Measurements from ENCODE around the gene NAXD.
"Not testable (repeated sequence)": the region's sequence is repeated elsewhere in the genome, so short reads cannot be mapped to it uniquely, and the experiment has no call there.

NAXD gene

DNA sequence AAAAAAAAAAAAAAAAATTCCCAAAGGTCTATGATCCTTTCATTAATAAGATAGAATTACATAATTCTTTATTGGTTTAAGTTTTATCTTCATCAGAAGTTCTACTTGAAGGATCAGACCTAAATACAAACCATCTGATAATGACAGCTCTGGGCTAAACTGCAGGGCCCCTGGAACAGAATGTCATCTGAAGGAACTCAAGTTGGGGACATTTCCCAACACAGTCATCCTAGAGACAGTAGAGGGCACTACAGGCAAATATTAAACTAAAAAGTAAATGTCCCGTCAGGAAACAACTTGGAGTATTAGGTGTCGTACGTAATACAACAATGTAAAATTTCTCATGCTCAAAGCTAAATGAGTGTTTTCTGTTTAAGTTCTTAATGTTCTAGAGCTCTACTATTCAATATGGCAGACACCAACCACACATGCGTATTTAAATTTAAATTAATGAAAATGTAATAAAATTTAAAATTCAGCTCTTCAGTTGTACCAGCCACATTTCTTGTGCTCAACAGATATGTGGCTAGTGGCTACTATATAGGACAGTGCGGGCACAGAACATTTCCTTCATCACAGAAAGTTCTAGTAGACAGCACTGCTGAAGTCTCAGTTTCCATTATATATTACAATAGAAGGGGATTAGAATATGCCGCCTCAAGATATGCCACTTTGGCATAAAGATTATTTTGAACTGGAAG, 21.8 kb upstream of the NAXD start:
- no peak for DNase-seq (ENCODE audit: low read depth in 3 of 3)

GRCh38 chr13:110597041-110597689, 18.2 kb upstream of the NAXD start:
- no peak for DNase-seq (ENCODE audit: low read depth in 3 of 3)

DNA sequence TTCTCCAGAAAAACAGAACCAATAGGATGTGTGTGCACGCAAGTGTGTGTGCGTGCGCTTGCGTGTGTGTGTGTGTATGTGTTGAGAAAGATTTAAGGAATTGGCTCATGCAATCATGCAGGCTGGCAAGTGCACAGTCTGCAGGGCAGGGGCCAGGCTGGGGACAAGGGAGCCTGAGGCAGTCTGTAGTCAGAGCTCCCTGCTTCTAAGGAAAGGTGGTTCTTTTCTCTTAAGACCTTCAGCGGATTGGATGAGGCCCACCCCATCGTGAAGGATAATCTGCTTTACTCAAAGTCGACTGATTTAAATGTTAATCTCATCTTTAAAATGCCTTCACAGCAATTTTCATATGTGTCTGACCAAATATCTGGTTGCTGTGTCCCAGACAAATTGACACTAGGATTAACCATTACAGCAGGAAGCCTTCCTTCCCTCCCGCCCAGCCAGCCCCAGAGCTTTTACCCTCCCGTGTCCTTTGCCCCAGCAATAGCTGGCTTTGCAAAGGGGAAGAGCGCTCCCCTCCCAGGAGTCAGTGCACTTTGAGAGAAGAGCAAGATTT, 15.0 kb upstream of the NAXD start:
- no peak for DNase-seq (ENCODE audit: low read depth in 3 of 3)

- no peak for DNase-seq (ENCODE audit: low read depth in 3 of 3)
Observed at GRCh38 chr13:110600980-110601379, 14.4 kb upstream of the NAXD start.

DNA sequence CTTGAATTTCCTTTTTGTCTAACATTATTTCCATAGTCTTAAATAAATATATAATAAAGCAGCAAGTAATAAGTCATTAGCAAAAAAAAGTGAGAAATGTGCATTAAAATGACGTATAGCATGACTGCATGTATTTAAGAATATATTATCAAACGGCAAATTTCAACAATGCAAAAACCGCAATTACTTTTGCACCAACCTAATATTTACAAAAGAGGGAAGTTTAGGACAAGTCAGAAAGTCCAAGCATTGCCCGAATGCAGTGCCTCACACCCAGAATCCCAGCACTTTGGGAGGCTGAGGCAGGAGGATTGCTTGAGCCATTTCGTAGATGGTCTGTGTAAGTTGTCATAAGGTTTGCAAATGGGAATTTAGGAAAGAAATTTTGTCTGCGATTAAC, 10.2 kb upstream of the NAXD start:
- no peak for DNase-seq (ENCODE audit: low read depth in 3 of 3)

DNA sequence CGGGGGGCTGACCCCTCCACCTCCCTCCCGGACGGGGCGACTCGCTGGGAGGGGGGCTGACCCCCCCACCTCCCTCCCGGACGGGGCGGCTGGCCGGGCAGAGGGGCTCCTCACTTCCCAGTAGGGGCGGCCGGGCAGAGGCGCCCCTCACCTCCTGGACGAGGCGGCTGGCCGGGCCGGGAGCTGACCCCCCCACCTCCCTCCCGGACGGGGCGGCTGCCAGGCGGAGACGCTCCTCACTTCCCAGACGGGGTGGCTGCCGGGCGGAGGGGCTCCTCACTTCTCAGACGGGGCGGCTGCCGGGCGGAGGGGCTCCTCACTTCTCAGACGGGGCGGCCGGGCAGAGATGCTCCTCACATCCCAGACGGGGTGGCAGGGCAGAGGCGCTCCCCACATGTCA, 9.1 kb upstream of the NAXD start:
- not testable (repeated sequence) for DNase-seq (ENCODE audit: low read depth in 3 of 3)

GRCh38 chr13:110607675-110608224, 7.6 kb upstream of the NAXD start:
- DNase-seq (ENCODE audit: low read depth in 3 of 3), result no peak

DNA sequence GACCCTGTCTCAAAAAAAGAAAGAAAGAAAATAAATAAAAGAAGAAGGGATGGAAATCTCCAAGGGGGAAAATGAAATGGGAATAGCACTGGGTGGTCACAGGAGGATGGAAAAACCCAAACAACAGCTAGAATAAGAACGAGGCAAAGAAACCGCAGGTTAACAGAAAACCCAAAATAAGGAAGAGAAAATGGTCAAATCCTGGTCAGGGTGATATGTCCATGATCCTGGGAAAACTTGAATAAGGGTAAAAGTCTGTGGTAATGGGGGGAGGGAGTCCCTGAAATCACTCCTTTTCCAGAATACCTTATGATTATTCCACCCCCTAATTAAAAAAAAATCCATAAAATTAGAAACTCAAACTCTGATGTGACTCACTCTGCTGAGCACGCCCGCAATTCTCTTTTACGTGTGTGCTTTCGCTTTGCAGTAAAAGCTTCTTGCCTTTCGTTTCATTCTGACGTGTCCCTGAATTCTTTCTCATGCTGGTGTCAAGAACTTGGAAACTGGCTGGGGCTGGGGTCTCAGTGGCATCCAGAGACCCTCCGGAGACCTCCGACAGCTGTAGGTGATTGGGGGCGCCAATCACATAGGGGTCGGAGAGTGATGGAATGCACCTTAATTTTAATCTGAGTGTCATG, 4.3 kb upstream of the NAXD start:
- no peak for DNase-seq (ENCODE audit: low read depth in 3 of 3)

GRCh38 chr13:110615005-110615321, 382 bp upstream of the NAXD start:
- no peak for DNase-seq (ENCODE audit: low read depth in 3 of 3)

GRCh38 chr13:110616103-110617101, 1.1 kb downstream of the NAXD start:
- peak in 2 of 3 experiments; percentile 21 to 33 for DNase-seq (ENCODE audit: low read depth in 3 of 3)

DNA sequence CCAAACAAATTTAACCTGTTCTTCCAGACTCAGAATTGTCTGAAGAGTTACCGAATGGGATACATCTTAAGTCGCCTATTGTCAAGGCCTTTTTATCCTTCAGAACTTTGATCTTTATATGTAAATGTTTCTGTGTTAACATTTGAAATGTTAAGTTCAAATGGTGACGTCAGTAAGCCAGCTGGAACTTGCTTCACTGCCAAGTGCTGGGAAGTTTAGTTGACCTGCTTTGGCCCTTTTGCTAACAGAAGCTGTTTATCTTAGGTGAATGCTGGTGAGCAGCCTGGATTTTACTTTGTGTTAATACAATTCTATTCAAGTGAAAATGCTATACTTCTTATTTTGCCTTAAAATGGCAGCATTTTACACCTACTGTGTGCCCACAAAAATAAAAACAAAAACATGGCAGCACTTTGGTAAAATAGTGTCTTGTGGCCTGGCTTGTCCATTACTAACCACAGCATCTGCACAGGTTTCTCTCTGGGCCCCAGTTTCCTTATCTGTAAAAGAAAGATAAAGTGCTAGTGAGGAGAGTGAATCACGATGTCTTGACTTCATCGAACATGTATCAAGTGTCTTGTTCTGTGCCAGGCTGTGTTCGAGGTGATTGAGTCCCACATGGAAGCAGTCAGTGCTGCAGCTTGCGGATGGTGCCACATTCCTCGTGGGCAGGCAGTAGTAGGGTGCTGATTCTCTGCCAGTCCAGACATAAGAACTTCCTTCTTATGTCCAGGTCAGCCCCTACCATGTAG, 2.2 kb downstream of the NAXD start:
- DNase-seq (ENCODE audit: low read depth in 3 of 3), result no peak

- DNase-seq (ENCODE audit: low read depth in 3 of 3), result no peak
Observed at GRCh38 chr13:110618167-110618566, 2.8 kb downstream of the NAXD start.

DNA sequence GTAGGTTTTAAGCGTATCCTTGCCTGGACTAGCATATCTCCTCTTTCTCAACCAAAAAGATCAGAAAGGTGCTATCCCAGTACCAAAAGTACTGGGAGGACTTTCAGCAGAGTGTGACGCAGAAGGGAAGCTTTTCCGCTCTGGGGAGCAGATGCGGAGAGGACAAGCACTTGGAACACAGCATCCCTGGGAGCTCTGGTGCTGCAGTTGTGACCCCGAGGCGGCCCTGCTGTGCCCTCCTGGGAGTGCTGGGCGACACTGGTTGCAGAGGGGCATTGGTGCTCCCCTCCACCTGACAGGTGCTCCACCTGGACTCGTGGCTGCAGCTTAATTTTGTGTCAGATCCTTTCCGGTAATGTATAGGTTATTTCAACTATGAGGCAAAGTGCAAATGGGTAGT, 3.4 kb downstream of the NAXD start:
- no peak for DNase-seq (ENCODE audit: low read depth in 3 of 3)

DNA sequence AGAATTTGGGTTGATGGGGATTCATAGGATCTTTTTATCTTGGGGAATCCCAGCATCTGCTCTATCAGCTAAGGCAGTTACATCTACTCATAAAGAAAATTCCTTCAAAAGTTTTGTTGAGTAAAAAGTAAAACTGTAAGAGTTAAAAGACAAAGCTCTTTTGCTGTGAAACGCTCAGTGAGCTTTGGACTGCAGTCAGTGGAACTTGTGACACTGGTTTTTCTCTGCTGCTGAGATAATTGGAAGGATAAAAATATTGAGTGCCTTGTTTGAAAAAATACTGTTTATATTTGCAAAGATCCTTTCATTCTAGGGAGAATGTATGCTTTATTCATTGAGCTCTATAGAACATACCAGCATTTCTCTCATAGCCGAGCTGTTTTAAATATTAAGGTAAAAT, 5.3 kb downstream of the NAXD start:
- DNase-seq (ENCODE audit: low read depth in 3 of 3), result no peak

DNA sequence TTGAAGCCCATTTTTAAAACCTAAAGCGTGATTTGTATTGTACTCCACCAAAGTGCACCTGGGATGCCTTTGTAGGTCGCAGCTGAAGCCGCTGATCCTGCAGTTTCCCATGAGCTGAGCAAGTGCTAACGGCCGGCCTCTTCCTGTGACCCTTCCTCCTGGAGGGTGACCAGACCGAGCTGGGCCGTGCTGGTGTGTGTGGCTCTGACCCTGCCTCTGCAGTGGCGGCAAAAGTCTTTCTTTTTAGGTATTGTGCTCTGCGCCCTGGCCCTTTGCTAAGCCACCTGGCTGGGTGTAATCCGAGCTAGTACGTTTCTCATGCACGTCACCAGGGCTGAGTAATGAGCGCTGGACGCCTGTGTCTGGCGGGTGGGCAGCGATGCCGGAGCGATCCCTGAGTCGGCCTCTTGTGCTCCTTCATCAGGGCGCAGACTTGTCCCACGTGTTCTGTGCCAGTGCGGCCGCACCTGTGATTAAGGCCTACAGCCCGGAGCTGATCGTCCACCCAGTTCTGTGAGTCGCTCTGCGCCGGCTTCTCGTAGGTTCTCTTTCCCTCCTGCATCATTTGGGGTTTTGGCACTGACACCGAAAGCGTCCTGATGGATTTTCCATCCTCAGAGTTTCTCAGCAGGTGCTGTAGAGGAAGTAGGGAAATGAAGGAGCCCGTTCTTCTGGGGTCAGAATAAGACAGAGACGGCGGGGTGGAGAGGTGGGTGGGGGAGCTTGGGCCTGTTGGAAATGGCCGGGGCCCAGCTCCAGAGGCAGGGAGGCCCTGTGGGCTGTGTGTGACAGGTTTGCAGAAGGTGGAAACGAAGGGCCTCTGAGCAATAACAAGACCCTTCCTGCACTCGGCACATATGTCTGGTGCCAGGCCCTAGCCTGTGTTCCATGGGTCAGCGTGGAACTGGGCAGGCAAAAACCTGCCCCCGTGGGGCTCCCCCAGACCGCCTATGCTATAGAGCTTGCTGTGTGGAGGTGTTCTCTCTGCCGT, 9.7 kb downstream of the NAXD start:
- DNase-seq (ENCODE audit: low read depth in 3 of 3), result no peak

DNA sequence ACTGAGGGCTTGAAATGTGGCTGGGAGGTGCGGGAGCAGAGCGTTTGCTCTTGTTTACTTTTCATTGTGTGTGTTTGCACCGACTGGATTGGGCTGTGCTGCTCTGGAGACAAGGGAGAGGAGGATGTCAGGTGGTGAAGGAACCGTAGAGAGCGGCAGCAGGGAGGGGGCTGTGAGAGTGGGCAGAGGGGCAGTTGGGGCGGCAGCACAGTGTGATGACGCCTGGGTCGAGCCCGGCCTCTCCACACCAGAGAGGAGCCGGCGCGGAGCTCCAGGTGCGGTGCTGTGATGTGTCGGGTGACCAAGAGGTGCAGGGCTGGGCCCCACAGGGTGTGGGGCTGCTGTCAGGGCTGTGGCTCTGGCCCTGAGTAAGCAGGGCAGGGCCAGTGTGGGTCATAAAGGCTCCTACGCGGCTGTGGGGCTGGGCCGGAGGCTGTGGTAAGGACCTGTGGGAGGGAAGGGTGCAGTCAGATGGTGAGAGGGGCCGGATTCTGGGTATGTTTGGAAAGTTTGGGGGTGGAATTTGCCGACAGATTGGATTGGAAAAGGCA, 10.5 kb downstream of the NAXD start:
- no peak for DNase-seq (ENCODE audit: low read depth in 3 of 3)

DNA sequence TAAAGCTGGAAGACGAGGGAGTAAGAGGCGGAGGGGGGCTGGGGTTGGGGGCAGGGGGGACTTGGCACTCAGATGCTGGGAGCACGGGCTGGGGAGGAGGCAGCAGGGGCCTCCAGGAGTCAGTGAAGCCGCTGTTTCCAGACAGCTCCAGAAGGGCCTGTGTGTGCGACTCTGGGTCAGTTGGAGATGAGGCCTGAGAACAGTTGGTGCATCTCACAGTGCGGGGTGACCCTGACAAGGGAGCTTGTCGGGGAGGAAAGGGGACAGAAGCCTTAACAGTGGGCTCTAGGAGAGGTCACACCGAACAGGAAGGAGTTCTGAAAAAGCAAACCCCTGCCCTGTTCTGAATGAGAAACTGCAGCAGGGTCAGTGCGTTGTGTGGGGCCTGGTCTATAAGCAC, 11.2 kb downstream of the NAXD start:
- DNase-seq (ENCODE audit: low read depth in 3 of 3), result no peak

DNA sequence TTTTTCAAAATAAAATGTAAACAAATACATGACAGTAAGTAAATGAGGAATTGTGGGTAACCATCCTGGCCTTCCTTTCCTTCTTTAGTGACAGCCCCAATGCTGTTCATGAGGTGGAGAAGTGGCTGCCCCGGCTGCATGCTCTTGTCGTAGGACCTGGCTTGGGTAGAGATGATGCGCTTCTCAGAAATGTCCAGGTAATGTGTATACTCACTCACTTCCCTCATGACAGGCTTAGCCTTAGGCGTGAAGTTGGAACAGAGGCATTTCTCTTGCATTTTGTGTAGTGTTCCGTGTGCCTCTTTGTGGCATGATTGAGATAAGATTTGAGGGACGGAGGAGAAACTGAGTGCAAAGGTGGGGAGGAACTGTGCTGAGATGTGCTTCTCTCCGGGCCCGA, 12.0 kb downstream of the NAXD start:
- DNase-seq (ENCODE audit: low read depth in 3 of 3), result no peak

DNA sequence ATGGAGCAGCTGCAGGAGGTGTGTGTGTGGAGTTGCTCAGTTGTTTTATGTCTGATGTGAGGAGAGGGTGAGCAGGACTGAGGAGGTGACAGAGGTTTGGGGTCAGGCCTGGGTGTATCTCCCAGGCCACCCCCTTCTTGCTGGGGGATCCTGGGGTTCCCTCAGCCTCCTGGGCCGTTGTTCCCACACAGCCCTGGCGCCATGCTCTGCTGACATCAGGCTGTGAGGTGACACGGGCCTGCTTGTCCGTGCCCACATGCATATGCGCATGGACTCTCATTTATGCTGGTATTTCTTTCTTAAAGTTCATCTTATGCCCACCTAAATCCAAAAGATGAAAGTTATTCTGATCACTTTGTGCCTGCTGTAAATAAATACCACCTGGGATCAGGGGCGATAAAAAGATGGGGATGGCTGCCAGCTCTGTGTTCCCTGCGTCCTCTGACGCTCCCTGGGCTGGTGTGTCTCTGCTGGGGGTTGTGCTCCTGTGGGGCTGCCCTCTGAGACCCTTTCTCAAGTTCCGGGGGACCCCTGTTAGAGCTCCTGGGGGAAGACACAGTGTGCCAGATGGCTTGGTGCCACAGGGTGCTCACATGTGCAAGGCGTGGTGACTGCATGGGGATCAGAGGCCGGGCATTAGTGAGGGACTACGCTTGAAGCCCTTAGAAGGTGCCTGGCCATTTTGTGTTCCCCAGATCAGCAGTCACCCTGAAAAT, 12.6 kb downstream of the NAXD start:
- DNase-seq (ENCODE audit: low read depth in 3 of 3), result no peak
